Stimulated activated CD4-positive, alpha-beta T cell treated with anti-CD3 and anti-CD28 coated beads, Interleukin-1b, Interleukin-23, amount 100 ng/mL, for 4 hours (primary cell): ENCODE data around the gene GLG1.
"Not testable (repeated sequence)": the region's sequence is repeated elsewhere in the genome, so short reads cannot be mapped to it uniquely, and the experiment has no call there.

ENCODE experiments used
- DNase-seq, 2 donors: peaks; one replicate each; pipeline ENCODE4 v3.0.0-alpha.2; 2020; ENCODE audit warnings: low read depth in 2 of 2

Gene GLG1

GRCh38 chr16:74443624-74444346 is 163.1 kb downstream of the GLG1 start:
- DNase-seq = not testable (repeated sequence)

DNA sequence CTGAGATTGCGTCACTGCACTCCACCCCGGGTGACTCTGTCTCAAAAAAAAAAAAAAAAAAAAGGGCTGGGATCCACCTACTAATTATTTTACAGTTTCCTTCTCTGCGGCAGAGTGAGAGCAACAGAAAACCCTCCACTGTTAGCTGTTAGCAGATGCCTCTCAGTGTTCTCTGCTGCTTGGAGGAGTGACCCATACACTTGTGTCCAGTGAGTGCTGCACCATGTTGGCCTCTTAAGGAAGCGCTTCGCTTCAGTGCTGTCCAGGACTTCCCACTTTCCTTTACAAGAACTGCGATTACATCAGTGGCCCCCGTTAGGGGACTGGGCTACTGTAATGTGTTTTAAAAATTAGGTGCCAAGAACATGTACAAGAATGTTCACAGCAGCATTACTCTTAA is 167.2 kb downstream of the GLG1 start:
- DNase-seq = no peak

DNA sequence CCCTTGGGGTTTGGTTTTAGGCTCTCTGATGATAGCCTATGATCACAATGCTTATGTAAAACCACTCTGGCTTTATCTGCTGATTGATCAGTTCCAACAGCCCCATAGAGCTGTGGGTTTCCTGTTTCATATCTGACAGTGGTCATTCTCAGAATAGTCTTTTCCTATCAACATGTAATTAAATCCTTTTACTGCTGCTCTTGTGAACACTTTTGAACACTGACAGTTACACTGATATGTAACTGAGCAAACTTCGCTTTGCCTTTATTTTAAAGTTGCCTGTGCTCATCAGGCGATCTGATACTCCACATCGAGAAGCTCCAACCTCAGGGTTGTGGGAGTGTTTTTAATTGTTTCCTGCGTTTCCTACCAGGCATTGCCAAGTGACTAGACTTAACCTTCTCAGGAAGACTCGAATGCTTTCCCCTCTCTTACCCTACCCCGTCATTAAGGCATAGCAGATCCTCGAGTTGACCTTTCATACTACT is 168.4 kb downstream of the GLG1 start:
- DNase-seq = no peak

- DNase-seq = no peak
Measured at GRCh38 chr16:74431516-74431915, 175.4 kb downstream of the GLG1 start.

GRCh38 chr16:74430036-74430712 is 176.7 kb downstream of the GLG1 start:
- DNase-seq = peak; percentile 14 to 24

DNA sequence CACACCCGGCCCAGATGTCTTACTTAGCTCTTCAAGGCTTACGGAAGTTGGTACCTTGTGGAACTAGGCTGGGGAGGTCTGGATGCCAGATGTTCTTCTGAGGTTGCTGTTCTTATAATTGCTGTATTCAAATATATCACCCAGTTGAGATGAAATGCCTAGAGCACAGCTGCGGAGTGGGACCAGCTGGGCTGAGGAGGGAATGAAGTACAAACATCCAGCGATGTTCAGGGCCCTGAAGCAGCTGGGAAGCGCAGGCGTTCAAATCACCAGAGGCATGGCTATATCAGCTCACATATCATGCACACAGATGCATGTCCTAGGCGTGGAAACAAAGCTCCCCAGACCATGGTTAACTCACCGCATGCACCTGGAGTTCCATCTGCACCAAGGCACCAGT is 178.4 kb downstream of the GLG1 start:
- DNase-seq = not testable (repeated sequence)

- DNase-seq = not testable (repeated sequence)
Measured at GRCh38 chr16:74425751-74426150, 181.2 kb downstream of the GLG1 start.

GRCh38 chr16:74423721-74424120 is 183.2 kb downstream of the GLG1 start:
- DNase-seq = not testable (repeated sequence)

DNA sequence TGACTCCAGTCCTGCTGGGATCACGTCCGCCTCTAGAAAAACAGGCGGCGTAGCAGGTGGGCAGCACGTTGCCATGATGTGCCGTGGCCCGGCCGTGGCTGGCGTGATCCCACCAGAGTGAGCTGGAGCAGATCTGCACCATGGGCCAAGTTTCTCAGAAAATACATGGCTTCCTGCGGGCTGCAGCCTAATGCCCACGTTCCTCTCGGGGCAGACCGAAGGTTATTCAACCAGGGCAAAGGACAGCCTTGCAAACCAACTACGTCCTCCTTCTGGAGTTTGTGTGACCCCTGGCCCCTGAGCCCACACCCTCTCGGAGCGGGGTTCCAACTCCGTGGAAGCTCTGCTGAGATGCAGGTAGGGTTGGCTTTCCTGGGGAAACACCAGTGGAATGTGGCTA is 184.8 kb downstream of the GLG1 start:
- DNase-seq = not testable (repeated sequence)

- DNase-seq = not testable (repeated sequence)
Measured at GRCh38 chr16:74421482-74421785, 185.5 kb downstream of the GLG1 start.

DNA sequence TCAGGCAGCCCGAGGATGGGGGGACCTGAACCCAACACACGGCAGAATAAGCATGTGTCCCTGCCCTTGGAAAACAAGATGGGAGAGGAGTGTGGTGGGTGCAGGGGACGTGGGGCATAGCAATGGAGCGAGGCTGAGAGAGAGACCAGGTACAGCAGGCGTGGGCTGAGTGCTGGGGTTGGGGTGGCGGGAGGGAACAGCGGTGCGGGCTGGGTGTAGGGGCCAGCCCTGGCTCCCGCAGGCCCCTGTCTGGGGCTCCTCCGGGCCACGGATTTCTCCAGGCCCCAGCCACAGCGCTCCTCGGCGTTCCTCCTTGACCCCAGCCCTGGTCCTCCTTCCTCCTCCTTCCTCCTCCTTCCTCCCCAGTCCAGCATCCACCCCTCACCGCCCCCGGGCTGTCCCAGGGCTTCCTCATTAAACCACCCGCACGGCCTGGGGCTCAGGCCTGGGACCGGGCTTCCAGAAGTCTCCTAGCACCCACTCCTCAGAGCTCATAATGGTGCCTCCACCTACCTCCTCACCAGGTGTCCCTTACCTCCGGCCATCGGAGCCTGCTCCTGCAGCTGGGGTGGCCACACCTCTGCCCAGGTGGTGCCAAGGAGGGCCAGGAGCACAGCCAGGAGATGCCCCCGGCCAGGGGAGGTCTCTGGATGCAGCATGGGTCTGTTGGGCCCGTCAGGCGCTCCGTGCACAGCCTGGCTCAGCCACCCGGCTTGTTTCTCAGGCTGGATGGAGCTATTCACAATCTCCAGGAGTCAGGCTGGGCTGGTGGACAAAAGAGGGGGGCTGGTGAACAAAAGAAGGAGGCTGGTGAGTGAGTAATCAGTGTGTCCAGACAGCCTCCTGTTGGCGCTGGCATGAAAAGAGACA is 186.1 kb downstream of the GLG1 start, which contains the start of gene CLEC18B:
TSS of gene CLEC18B (minus strand) at position 867 of the 870 bp plus-strand sequence. CDS start at position 659, 208 bp downstream.
- DNase-seq = not testable (repeated sequence)

DNA sequence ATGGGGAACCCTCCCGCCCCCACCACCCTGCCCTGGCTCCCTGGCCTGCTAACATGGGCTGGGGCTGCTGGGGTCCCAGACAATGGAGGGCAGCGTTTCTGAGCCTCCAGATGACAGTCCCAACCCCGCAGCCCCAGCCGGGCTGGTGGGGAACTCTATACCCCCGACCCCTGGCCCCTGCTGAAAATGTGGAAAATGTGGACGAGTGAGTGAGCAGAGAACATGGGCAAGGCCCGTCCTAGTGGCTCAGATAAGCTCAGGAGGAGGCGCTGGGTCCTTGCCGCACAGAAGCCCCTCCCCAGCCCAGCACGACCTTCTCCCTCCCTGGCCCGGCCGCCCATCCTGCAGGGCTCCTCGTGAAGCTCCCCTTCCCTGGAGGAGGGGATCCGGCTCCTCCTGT is 187.1 kb downstream of the GLG1 start:
- not testable (repeated sequence) for DNase-seq

- DNase-seq = not testable (repeated sequence)
Measured at GRCh38 chr16:74417897-74418296, 189.0 kb downstream of the GLG1 start.

DNA sequence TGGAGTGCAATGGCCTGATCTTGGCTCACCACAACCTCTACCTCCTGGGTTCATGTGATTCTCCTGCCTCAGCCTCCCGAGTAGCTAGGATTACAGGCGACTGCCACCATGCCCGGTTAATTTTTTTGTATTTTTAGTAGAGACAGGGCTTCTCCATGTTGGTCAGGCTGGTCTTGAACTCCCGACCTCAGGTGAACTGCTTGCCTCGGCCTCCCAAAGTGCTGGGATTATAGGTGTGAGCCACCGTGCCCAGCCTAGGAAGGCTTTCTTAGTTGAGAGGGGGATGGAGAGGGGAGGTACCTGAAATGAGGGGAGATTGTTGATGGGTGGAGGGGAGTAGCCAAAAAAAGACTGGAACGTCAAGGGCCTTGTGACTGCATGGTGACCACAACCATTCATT is 193.0 kb downstream of the GLG1 start:
- DNase-seq = not testable (repeated sequence)

DNA sequence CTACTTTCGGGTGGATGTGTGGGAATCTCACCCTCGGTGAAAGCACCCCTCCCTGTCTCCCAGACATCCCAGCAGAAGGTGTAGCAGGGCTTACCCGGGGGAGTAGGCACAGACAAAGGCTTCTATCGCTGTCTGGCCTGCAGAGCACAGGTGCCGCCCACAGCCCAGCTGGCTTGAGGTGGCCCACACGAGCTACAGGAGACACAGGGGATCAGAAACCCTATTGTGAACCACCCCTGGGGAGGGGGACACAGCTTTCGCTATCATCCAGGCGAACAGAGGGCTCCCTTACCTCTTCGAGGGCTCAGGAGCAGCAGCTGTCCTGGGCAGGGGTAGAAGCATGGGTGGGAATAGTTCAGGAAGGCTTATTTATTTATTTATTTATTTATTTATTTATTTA is 193.4 kb downstream of the GLG1 start:
- not testable (repeated sequence) for DNase-seq

- DNase-seq = not testable (repeated sequence)
Measured at GRCh38 chr16:74412775-74413390, 194.0 kb downstream of the GLG1 start.

- DNase-seq = not testable (repeated sequence)
Measured at GRCh38 chr16:74412138-74412774, 194.7 kb downstream of the GLG1 start.

DNA sequence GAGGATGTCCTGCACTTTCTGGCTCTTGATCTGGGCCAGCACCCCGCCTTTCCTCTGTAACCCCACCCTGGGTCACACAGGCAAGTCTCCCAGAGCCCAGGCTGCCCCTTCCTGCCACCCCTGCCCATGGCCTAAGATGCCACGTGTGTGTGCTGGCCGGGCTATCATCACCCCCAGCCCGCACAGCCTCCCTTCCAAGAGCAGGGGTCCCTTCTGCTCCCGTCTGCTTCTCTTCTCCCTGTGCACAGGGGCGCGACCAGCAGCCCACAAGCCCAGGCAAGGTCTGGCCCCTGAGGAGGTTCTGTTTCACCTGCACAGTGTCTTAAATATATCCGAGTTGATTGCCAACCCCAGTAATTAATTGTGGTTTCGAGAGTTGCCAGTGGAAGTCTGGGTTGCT is 195.9 kb downstream of the GLG1 start:
- DNase-seq = not testable (repeated sequence)

GRCh38 chr16:74410057-74410957 is 196.6 kb downstream of the GLG1 start:
- DNase-seq = not testable (repeated sequence)
